SK-N-SH treated with all-trans-retinoic acid at 6 μM for 48 hours (cell line): ENCODE results near the gene DDAH1.
A peak's percentile ranks its signal among the peaks of the same experiment; 100 is the strongest.

ENCODE experiments used
- ATAC-seq: fragments of 200-7000 bp; cut with Tn5 transposase; 3 replicates; pipeline ENCODE4 v1.9.1; 2020; ENCODE audit warnings: mild to moderate bottlenecking, moderate library complexity
- ARNTL ChIP-seq: fragments of 450-650 bp; formaldehyde crosslinking; IDR thresholded peaks from 2 replicates; pipeline ENCODE4 v1.5.0; 2020; ENCODE audit warnings: low read depth, mild to moderate bottlenecking, moderate library complexity, borderline replicate concordance
- BACH2 ChIP-seq: fragments of 250-450 bp; sonication (Bioruptor Pico); IDR thresholded peaks from 2 replicates; pipeline ENCODE4 v1.9.0; 2021; ENCODE audit warnings: mild to moderate bottlenecking, borderline replicate concordance
- CREB5 ChIP-seq: fragments of 250-450 bp; sonication (Bioruptor Pico); IDR thresholded peaks from 2 replicates; pipeline ENCODE4 v1.5.1; 2020; ENCODE audit warnings: low read depth, mild to moderate bottlenecking, moderate library complexity
- CSDC2 ChIP-seq: fragments of 250-450 bp; sonication (Bioruptor Pico); IDR thresholded peaks from 2 replicates; pipeline ENCODE4 v1.5.0; 2020; ENCODE audit warnings: mild to moderate bottlenecking, moderate library complexity
- CSRNP3 ChIP-seq: fragments of 250-450 bp; sonication (Bioruptor Pico); IDR thresholded peaks from 2 replicates; pipeline ENCODE4 v1.5.1; 2021; ENCODE audit warnings: mild to moderate bottlenecking, moderate library complexity
- ESRRG ChIP-seq: fragments of 250-450 bp; sonication (Bioruptor Pico); IDR thresholded peaks from 2 replicates; pipeline ENCODE4 v1.6.1; 2021; ENCODE audit warnings: mild to moderate bottlenecking
- GLIS3 ChIP-seq: fragments of 250-450 bp; sonication (Bioruptor Pico); IDR thresholded peaks from 2 replicates; pipeline ENCODE4 v1.5.0; 2020; ENCODE audit warnings: mild to moderate bottlenecking, moderate library complexity
- ISL1 ChIP-seq: fragments of 250-450 bp; sonication (Bioruptor Pico); IDR thresholded peaks from 2 replicates; pipeline ENCODE4 v2.1.2; 2022; ENCODE audit warnings: mild to moderate bottlenecking, moderate library complexity
- OSR1 ChIP-seq: fragments of 250-450 bp; sonication (Bioruptor Pico); IDR thresholded peaks from 2 replicates; pipeline ENCODE4 v1.8.0; 2022; ENCODE audit warnings: moderate library complexity, mild to moderate bottlenecking, inconsistent platforms
- PATZ1 ChIP-seq: fragments of 250-450 bp; sonication (Bioruptor Pico); IDR thresholded peaks from 2 replicates; pipeline ENCODE4 v1.8.0; 2020; ENCODE audit warnings: mild to moderate bottlenecking, moderate library complexity, borderline replicate concordance
- POU6F1 ChIP-seq: fragments of 250-450 bp; sonication (Bioruptor Pico); IDR thresholded peaks from 2 replicates; pipeline ENCODE4 v1.8.0; 2021; ENCODE audit warnings: low read depth, mild to moderate bottlenecking, moderate library complexity, borderline replicate concordance
- PPARA ChIP-seq: fragments of 250-450 bp; sonication (Bioruptor Pico); IDR thresholded peaks from 2 replicates; pipeline ENCODE4 v1.5.0; 2020; ENCODE audit warnings: mild to moderate bottlenecking, borderline replicate concordance
- RARB ChIP-seq: fragments of 250-450 bp; sonication (Bioruptor Pico); IDR thresholded peaks from 2 replicates; pipeline ENCODE4 v1.8.0; 2021; ENCODE audit warnings: mild to moderate bottlenecking, moderate library complexity
- SNAI2 ChIP-seq: fragments of 250-450 bp; sonication (Bioruptor Pico); IDR thresholded peaks from 2 replicates; pipeline ENCODE4 v1.5.0; 2020; ENCODE audit warnings: mild to moderate bottlenecking, moderate library complexity
- TCF4 ChIP-seq: fragments of 250-450 bp; sonication (Bioruptor Pico); IDR thresholded peaks from 2 replicates; pipeline ENCODE4 v1.8.0; 2021; ENCODE audit warnings: mild to moderate bottlenecking, moderate library complexity, borderline replicate concordance
- TOX ChIP-seq: fragments of 250-450 bp; sonication (Bioruptor Pico); IDR thresholded peaks from 2 replicates; pipeline ENCODE4 v1.8.0; 2021; ENCODE audit warnings: mild to moderate bottlenecking, moderate library complexity, borderline replicate concordance
- TSHZ2 ChIP-seq: fragments of 250-450 bp; sonication (Bioruptor Pico); IDR thresholded peaks from 2 replicates; pipeline ENCODE4 v1.5.0; 2020; ENCODE audit warnings: mild to moderate bottlenecking, moderate library complexity
- ZC3H10 ChIP-seq: fragments of 250-450 bp; sonication (Bioruptor Pico); IDR thresholded peaks from 2 replicates; pipeline ENCODE4 v1.5.1; 2021; ENCODE audit warnings: mild to moderate bottlenecking, moderate library complexity
- ZFP3 ChIP-seq: fragments of 250-450 bp; sonication (Bioruptor Pico); IDR thresholded peaks from 2 replicates; pipeline ENCODE4 v1.5.0; 2020; ENCODE audit warnings: mild to moderate bottlenecking, moderate library complexity
- ZFP30 ChIP-seq: fragments of 450-650 bp; formaldehyde crosslinking; IDR thresholded peaks from 2 replicates; pipeline ENCODE4 v1.5.0; 2022; ENCODE audit warnings: mild to moderate bottlenecking, moderate library complexity
- ZNF565 ChIP-seq: fragments of 450-650 bp; formaldehyde crosslinking; conservative IDR thresholded peaks from 2 replicates; pipeline ENCODE4 v1.5.0; 2020; ENCODE audit warnings: low read depth, mild to moderate bottlenecking, moderate library complexity
- ZNF70 ChIP-seq: fragments of 450-650 bp; formaldehyde crosslinking; IDR thresholded peaks from 2 replicates; pipeline ENCODE4 v1.5.0; 2020; ENCODE audit warnings: mild to moderate bottlenecking, moderate library complexity
- ZNF8 ChIP-seq: fragments of 450-650 bp; formaldehyde crosslinking; IDR thresholded peaks from 2 replicates; pipeline ENCODE4 v1.5.0; 2020; ENCODE audit warnings: mild to moderate bottlenecking, moderate library complexity

DDAH1 gene

GRCh38 chr1:85502625-85503083 lies 37.7 kb upstream of the DDAH1 start:
- peak; percentile 84 for ATAC-seq
- TF ChIP-seq TCF4 (CRISPR knock-in tag), result no peak
- TF ChIP-seq ZFP3, result no peak
- no peak for TF ChIP-seq ZNF8 (CRISPR knock-in tag)
- TF ChIP-seq ZC3H10, result no peak
- TF ChIP-seq TOX (CRISPR knock-in tag), result no peak
- no peak for TF ChIP-seq PPARA (CRISPR knock-in tag)
- no peak for TF ChIP-seq ISL1
- TF ChIP-seq CSRNP3, result no peak
- no peak for TF ChIP-seq ARNTL (CRISPR knock-in tag)
- TF ChIP-seq SNAI2, result no peak
- TF ChIP-seq POU6F1 (CRISPR knock-in tag), result no peak
- TF ChIP-seq CREB5 (CRISPR knock-in tag), result no peak
- TF ChIP-seq ZNF565, result no peak
- TF ChIP-seq ZFP30 (CRISPR knock-in tag), result no peak
- no peak for TF ChIP-seq PATZ1 (CRISPR knock-in tag)
- no peak for TF ChIP-seq ESRRG
- no peak for TF ChIP-seq OSR1 (CRISPR knock-in tag)
- TF ChIP-seq BACH2 (CRISPR knock-in tag), result no peak
- TF ChIP-seq CSDC2 (CRISPR knock-in tag), result no peak

GRCh38 chr1:85502171-85502570 lies 37.2 kb upstream of the DDAH1 start:
- TF ChIP-seq GLIS3 (CRISPR knock-in tag) (no peak), TOX (CRISPR knock-in tag) (no peak), TCF4 (CRISPR knock-in tag) (no peak), TSHZ2 (CRISPR knock-in tag) (no peak), RARB (no peak)
- no peak for ATAC-seq

GRCh38 chr1:85501355-85501898 lies 36.5 kb upstream of the DDAH1 start:
- ATAC-seq, result no peak
- no peak for TF ChIP-seq ZNF70
- no peak for TF ChIP-seq RARB
- TF ChIP-seq POU6F1 (CRISPR knock-in tag), result no peak
- no peak for TF ChIP-seq ESRRG
- TF ChIP-seq CSRNP3, result no peak
- TF ChIP-seq SNAI2, result no peak
- TF ChIP-seq ZC3H10, result no peak
- no peak for TF ChIP-seq TSHZ2 (CRISPR knock-in tag)
- TF ChIP-seq TCF4 (CRISPR knock-in tag), result no peak
- no peak for TF ChIP-seq ZFP3
- no peak for TF ChIP-seq PPARA (CRISPR knock-in tag)
